ENCODE measurements around the gene UGT1A10. TPM values are rescaled to one million over a fixed set of nuclear protein-coding genes. Genes with fewer than 3 reads are reported as not detected.

UGT1A10 gene
- total RNA-seq, 1 experiment from 2014 or later = not detected

DNA sequence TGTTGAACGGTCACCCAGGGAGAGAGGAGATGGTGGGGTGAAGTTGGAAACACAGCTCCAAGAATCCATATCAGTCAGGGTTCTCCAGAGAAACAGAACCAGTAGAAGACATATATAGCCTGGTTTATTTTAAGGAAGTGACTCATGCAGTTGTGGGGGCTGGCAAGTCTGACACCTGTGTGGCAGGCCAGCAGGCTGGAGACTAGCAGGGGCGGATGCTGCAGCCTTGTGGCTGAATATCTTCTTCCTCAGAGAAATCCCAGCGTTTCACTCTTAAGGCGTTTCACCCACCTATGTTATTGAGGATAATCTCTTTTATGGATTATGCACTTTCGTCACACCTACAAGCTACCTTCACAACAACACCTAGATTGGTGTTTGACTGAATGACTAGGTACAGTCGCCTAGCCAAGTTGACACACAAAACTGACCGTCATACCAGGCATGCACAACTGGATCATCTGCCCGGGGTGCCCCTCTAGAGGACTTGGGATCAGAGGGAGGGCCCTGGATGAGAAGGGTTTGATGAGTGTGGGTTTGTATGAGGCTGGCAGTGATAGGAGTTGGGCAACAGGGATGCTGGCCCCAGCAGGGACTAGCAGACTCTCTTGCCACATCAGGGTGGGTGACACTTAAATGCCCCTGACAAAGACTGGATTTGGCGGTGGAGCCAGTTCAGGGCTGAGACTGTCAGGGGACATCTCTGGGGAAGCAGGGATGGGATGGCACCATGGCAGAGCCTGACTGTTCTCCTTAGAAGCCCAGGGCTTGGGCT lies 165.3 kb downstream of the UGT1A10 start:
- DNase-seq (ENCODE audit: extremely low read depth, low read depth) = no peak

GRCh38 chr2:233802132-233802815 lies 166.0 kb downstream of the UGT1A10 start:
- no peak for DNase-seq (ENCODE audit: extremely low read depth, low read depth)

DNA sequence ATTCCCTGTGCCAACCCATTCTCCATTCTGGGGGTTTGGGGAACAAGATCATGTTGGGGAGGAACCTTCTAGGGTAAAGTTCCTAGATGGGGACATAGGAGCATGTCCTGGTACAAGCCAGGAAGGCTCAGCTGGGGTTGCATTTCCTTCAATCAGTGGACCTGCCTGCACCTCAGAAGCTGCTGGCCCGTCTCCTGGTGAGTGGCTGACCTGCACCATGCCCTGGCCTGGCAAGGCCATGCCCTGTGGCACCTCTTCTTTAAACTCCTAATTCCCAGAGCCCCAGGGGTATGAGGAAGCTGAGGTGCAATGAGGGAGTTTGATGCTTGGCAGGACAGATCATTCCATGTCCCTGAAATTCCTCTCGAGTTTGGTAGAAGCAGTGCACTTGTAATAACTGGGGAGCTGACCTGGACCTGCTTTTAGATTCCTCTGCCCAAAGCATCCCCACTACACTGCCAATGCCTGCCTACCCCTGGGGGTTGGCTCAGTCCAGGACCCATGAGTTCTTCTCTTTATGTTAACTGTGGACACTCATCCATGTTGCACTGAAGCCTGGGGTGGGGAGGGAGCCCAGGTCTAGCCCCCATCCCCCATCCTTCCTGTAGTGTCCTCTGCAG lies 167.2 kb downstream of the UGT1A10 start:
- DNase-seq (ENCODE audit: extremely low read depth, low read depth) = no peak

GRCh38 chr2:233803994-233804393 lies 167.7 kb downstream of the UGT1A10 start:
- DNase-seq (ENCODE audit: extremely low read depth, low read depth) = no peak

GRCh38 chr2:233807215-233807865 lies 171.1 kb downstream of the UGT1A10 start:
- DNase-seq (ENCODE audit: extremely low read depth, low read depth) = no peak

DNA sequence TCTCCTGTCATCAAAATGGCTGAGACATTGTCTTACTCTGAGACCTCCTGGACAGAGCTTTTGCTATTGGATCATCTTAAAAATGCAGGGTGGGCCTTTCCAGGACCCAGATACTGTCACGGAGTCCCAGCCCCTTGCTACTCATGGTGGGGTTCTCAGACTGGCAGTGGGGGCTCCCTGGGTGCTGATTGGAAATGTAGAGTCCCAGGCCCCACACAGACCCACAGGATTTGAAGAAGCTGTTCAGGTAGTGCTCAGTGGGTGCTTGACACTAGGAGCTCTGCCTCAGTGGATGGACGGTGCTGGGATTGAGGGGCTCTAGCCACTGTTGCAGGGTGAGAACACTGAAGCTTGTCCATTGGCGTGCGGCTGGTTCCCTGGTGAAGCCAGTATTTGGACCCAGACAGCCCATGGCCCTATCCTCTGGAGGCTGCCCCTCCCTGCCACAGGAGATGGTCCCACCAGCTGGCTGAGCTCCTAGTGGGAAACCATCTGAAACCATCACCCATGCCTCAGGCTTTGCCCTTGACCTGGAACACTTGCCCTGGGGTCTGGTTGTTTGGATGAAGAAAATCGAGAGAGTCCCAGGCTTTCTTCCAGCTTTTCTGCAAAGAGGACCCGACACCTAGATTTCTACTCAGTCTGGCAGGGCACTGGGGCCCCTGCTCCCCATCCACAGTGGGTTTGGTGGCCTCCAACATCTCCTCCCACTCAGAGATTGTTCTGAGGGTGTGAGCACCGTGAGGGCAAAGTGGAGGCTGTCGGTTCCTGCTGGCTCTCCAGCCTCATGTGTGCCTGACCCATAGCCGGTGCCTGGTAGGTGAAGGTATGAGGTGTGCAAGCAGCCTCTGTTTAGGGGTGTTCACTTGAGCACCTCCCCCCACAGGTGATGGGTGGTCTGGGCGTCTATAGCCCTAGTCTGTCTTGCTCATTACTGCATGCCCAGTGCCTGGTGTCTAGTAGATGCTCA lies 172.0 kb downstream of the UGT1A10 start:
- DNase-seq (ENCODE audit: extremely low read depth, low read depth) = no peak

- no peak for DNase-seq (ENCODE audit: extremely low read depth, low read depth)
Observed at GRCh38 chr2:233810385-233810784, 174.1 kb downstream of the UGT1A10 start.

- DNase-seq (ENCODE audit: extremely low read depth, low read depth) = no peak
Observed at GRCh38 chr2:233811087-233811486, 174.8 kb downstream of the UGT1A10 start.

- no peak for DNase-seq (ENCODE audit: extremely low read depth, low read depth)
Observed at GRCh38 chr2:233811732-233812131, 175.5 kb downstream of the UGT1A10 start.

- DNase-seq (ENCODE audit: extremely low read depth, low read depth) = no peak
Observed at GRCh38 chr2:233813236-233814055, 177.2 kb downstream of the UGT1A10 start.

- no peak for DNase-seq (ENCODE audit: extremely low read depth, low read depth)
Observed at GRCh38 chr2:233814056-233814835, 178.0 kb downstream of the UGT1A10 start.

GRCh38 chr2:233815861-233816260 lies 179.6 kb downstream of the UGT1A10 start:
- no peak for DNase-seq (ENCODE audit: extremely low read depth, low read depth)

- DNase-seq (ENCODE audit: extremely low read depth, low read depth) = no peak
Observed at GRCh38 chr2:233816334-233816733, 180.1 kb downstream of the UGT1A10 start.

DNA sequence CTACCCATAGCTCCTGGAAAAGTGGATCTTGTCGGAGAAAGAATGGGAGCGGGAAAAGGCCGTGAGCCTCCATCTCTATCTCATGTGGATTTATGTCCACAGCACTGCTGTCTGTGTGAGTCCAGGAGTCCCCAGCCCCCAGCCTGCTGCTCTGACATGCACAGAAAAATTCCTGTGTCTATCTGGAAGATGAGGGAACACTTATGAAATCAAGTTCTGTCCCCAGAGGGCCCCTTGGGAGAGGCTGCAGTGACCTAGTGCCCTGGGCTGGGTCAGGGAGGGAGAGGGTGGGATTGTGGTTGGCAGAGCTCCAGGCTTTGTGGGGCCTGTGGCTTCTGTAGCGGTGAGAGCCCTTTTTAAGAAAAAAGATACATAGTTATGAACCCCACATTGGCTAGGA lies 180.5 kb downstream of the UGT1A10 start:
- DNase-seq (ENCODE audit: extremely low read depth, low read depth) = no peak

DNA sequence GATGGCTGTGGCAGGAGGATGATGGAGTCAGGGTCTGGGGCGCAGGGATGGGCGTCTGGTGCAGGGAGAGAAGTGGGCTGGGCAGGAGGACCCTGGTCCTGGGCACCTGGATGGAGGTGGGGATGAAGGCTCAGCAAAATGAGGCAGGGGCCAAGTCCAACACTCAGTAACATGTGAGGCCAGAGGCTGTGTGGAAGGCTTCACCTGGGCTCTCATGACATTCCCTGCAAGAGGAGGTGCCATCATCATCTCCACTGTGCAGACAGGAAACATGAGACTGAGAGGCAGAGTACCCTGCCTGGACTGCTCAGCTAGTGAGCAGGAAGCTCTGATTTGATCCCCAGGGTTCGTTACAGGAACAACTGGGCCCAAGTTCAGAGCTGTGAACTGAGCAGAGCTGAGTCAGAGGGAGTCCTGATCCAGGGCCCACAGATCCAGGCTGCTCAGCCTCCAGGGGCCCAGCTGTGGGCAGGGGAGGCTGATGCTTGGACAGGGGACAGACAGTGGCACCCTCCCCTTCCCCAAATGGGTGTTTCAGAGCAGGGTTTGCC lies 181.2 kb downstream of the UGT1A10 start:
- DNase-seq (ENCODE audit: extremely low read depth, low read depth) = no peak

DNA sequence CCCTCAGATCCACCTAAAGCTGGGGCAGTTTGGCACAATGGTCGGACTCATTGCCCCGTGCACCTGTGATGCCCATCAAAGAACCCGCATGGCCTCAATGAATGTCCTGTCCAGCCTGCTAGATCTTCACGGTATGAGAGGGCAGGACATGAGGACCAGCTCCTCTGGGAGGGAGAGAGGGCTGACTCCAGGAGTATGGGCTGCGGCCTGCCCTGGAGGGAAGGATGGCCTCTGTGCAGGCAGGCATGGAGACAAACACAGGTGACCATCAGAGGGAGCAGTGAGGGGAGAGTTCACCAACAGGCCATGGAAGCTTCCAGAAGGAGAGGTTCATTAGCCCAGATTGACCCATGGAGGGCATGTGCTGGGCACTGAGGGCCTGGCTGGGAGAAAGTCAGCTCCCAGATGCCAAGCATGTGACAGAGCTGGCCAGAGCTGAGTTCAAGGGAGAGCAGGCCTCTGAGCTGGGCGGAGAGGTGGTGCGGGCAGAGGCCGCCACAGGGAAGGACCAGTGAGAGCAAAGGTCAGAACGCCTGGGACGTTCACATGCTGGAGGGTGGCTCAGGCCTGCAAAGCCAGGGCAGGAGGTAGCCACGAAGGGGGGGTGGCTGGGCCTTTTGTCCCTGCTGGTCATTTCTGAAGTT lies 181.9 kb downstream of the UGT1A10 start:
- DNase-seq (ENCODE audit: extremely low read depth, low read depth) = no peak
